H1 (cell line): Measurements from ENCODE around the gene CTTNBP2. TPM values are rescaled to one million over a fixed set of nuclear protein-coding genes. Genes with fewer than 3 reads are reported as not detected.

ENCODE experiments used
- CTCF ChIA-PET: fragments of 300-600 bp; sonication (Branson Sonifier 250); formaldehyde crosslinking; loops from one replicate; lab custom pipeline; 2021; ENCODE audit not compliant: partially characterized antibody; lab: Charles Lee
- POLR2A ChIA-PET: fragments of 300-600 bp; sonication (Branson Sonifier 250); formaldehyde crosslinking; loops from one replicate; lab custom pipeline; 2021; ENCODE audit warnings: inconsistent platforms; ENCODE audit not compliant: partially characterized antibody; lab: Charles Lee
- DNase-seq, 2 experiments: peaks; one replicate each; pipeline versions ENCODE4 v3.0.0 to v3.0.0-alpha.2; 2010 to 2022; ENCODE audit warnings: low spot score in 2 of 2, low read depth in 1 of 2, mixed read lengths in 1 of 2
- FAIRE-seq: peaks from 2 replicates; lab custom pipeline; 2011; peaks lifted over from hg19 to GRCh38; lab: Jason Lieb, UNC
- H2AFZ ChIP-seq: 2 replicates; pipeline ENCODE4 v1.8.1; 2012; ENCODE audit warnings: low read length, inconsistent platforms
- H2AK5ac ChIP-seq: 2 replicates; pipeline ENCODE4 v1.6.1; 2013; ENCODE audit warnings: low read depth, low read length
- H2BK120ac ChIP-seq: replicated peaks from 2 replicates; pipeline ENCODE3; 2013; ENCODE audit warnings: low read depth, low read length, inconsistent platforms
- H2BK12ac ChIP-seq: 2 replicates; pipeline ENCODE4 v1.6.1; 2013; ENCODE audit warnings: low read depth, low read length
- H2BK15ac ChIP-seq: 2 replicates; pipeline ENCODE4 v1.6.1; 2013; ENCODE audit warnings: low read length
- H2BK20ac ChIP-seq: 2 replicates; pipeline ENCODE4 v1.6.1; 2013; ENCODE audit warnings: low read length
- H2BK5ac ChIP-seq: 2 replicates; pipeline ENCODE4 v1.6.1; 2013; ENCODE audit warnings: low read depth, low read length
- H3K14ac ChIP-seq: 2 replicates; pipeline ENCODE4 v1.6.1; 2013; ENCODE audit warnings: inconsistent platforms; ENCODE audit not compliant: insufficient read length
- H3K18ac ChIP-seq: 2 replicates; pipeline ENCODE4 v1.6.1; 2013; ENCODE audit warnings: low read length; ENCODE audit errors: extremely low read depth
- H3K23ac ChIP-seq: 2 replicates; pipeline ENCODE4 v1.6.1; 2013; ENCODE audit warnings: inconsistent platforms; ENCODE audit not compliant: insufficient read length
- H3K23me2 ChIP-seq: 2 replicates; pipeline ENCODE4 v1.6.1; 2013; ENCODE audit warnings: low read depth, low read length
- H3K27ac ChIP-seq: 2 replicates; pipeline ENCODE4 v1.6.1; 2011; ENCODE audit warnings: low read depth, low read length, inconsistent platforms
- H3K27me3 ChIP-seq, 4 experiments: replicated peaks in 1 of 4; 1 replicate in 1 of 4; 2 replicates in 3 of 4; pipeline versions ENCODE4 v1.6.1 to v1.8.1; 2011 to 2013; ENCODE audit warnings: low read length in 3 of 4, mild to moderate bottlenecking in 3 of 4, inconsistent platforms in 2 of 4, mixed read lengths in 2 of 4, moderate library complexity in 1 of 4; ENCODE audit not compliant: control insufficient read depth in 3 of 4, insufficient read depth in 3 of 4; ENCODE audit errors: extremely low read depth in 1 of 4
- H3K36me3 ChIP-seq, 4 experiments: 2 replicates each; pipeline versions ENCODE4 v1.6.1 to v1.8.1; 2011 to 2013; ENCODE audit warnings: mild to moderate bottlenecking in 4 of 4, low read length in 3 of 4, moderate library complexity in 2 of 4, control low read depth in 1 of 4, inconsistent platforms in 1 of 4; ENCODE audit not compliant: insufficient read depth in 4 of 4, control insufficient read depth in 2 of 4
- H3K4ac ChIP-seq: replicated peaks from 2 replicates; pipeline ENCODE3; 2013; ENCODE audit warnings: low read length, low read depth, mixed read lengths, inconsistent platforms; ENCODE audit not compliant: insufficient read length
- H3K4me1 ChIP-seq, 4 experiments: replicated peaks in 1 of 4; 1 replicate in 1 of 4; 2 replicates in 3 of 4; pipeline versions ENCODE4 v1.6.1 to v1.8.1; 2011 to 2013; ENCODE audit warnings: low read length in 3 of 4, inconsistent platforms in 2 of 4, mixed read lengths in 1 of 4; ENCODE audit not compliant: insufficient read depth in 4 of 4, control insufficient read depth in 3 of 4
- H3K4me2 ChIP-seq, 2 experiments: 2 replicates each; pipeline versions ENCODE4 v1.6.1 to v1.8.1; 2011 to 2013; ENCODE audit warnings: low read depth in 2 of 2, low read length in 2 of 2, control low read depth in 1 of 2, inconsistent platforms in 1 of 2, mild to moderate bottlenecking in 1 of 2; ENCODE audit not compliant: insufficient read depth in 1 of 2
- H3K4me3 ChIP-seq, 4 experiments: fragments of 200-600, 300-600 bp in 1 of 4; sonication (generic), shearing (Covaris generic), sonication (Bioruptor Twin) in 1 of 4; 2 replicates each; pipeline versions ENCODE4 v1.5.1 to v1.8.1; 2011 to 2016; ENCODE audit warnings: low read length in 4 of 4, low read depth in 3 of 4, control low read depth in 2 of 4, inconsistent platforms in 2 of 4, mild to moderate bottlenecking in 2 of 4, mixed read lengths in 1 of 4, moderate library complexity in 1 of 4; ENCODE audit not compliant: insufficient read depth in 2 of 4; ENCODE audit errors: extremely low read depth in 1 of 4
- H3K56ac ChIP-seq: replicated peaks from 2 replicates; pipeline ENCODE3; 2013; ENCODE audit warnings: low read depth, mild to moderate bottlenecking, mixed read lengths, low read length, inconsistent platforms; ENCODE audit not compliant: insufficient read length
- H3K79me1 ChIP-seq: 2 replicates; pipeline ENCODE4 v1.6.1; 2013; ENCODE audit warnings: low read depth, low read length, control low read depth
- H3K79me2 ChIP-seq, 2 experiments: 2 replicates each; pipeline versions ENCODE4 v1.6.1 to v1.8.1; 2012 to 2013; ENCODE audit warnings: low read length in 2 of 2, mild to moderate bottlenecking in 2 of 2, inconsistent platforms in 1 of 2; ENCODE audit not compliant: insufficient read depth in 2 of 2, control insufficient read depth in 1 of 2
- H3K9ac ChIP-seq, 4 experiments: replicated peaks in 1 of 4; 1 replicate in 1 of 4; 2 replicates in 3 of 4; pipeline versions ENCODE4 v1.6.1 to v1.8.1; 2011 to 2013; ENCODE audit warnings: low read depth in 3 of 4, low read length in 3 of 4, control low read depth in 2 of 4, mild to moderate bottlenecking in 2 of 4, moderate library complexity in 2 of 4, inconsistent platforms in 1 of 4; ENCODE audit errors: extremely low read depth in 1 of 4
- H3K9me3 ChIP-seq, 2 experiments: 2 replicates each; pipeline versions ENCODE4 v1.6.1 to v1.8.1; 2012 to 2013; ENCODE audit warnings: mild to moderate bottlenecking in 2 of 2, moderate library complexity in 2 of 2, control low read depth in 1 of 2, inconsistent platforms in 1 of 2, low read depth in 1 of 2, low read length in 1 of 2, mixed read lengths in 1 of 2; ENCODE audit not compliant: insufficient read depth in 2 of 2
- H4K20me1 ChIP-seq, 2 experiments: replicated peaks in 1 of 2; 2 replicates each; pipeline versions ENCODE3 to v1.8.1; 2011 to 2013; ENCODE audit warnings: inconsistent platforms in 2 of 2, low read length in 2 of 2, mild to moderate bottlenecking in 1 of 2; ENCODE audit not compliant: insufficient read depth in 2 of 2, control insufficient read depth in 1 of 2
- H4K5ac ChIP-seq: 2 replicates; pipeline ENCODE4 v1.6.1; 2013; ENCODE audit warnings: low read length, low read depth, mixed read lengths, inconsistent platforms; ENCODE audit not compliant: insufficient read length
- H4K8ac ChIP-seq: 2 replicates; pipeline ENCODE4 v1.8.0; 2013; ENCODE audit warnings: mild to moderate bottlenecking, moderate library complexity, low read length, inconsistent platforms; ENCODE audit not compliant: insufficient read depth; ENCODE audit errors: extremely low read depth
- H4K91ac ChIP-seq: replicated peaks from 2 replicates; pipeline ENCODE3; 2013; ENCODE audit warnings: low read length, mixed read lengths, inconsistent platforms; ENCODE audit not compliant: insufficient read length
- HDAC6 ChIP-seq: IDR thresholded peaks from one replicate; pipeline ENCODE4 v1.7.1; 2012; ENCODE audit warnings: low read depth, mild to moderate bottlenecking, inconsistent platforms, low read length, moderate library complexity
- MAFK ChIP-seq: IDR thresholded peaks from 2 replicates; pipeline ENCODE4 v1.6.1; 2012; ENCODE audit warnings: low read depth, mild to moderate bottlenecking, improper control_type of control experiment, low read length
- SUZ12 ChIP-seq: fragments of 200-600 bp; sonication (generic); IDR thresholded peaks from 2 replicates; pipeline ENCODE4 v1.6.1; 2012; ENCODE audit warnings: mild to moderate bottlenecking, inconsistent platforms, low read length, moderate library complexity, mixed read lengths
- WGBS, 2 experiments: shearing (Covaris generic) in 1 of 2; methylation state at CpG; one replicate each; pipeline versions ENCODE4 v1.1.6 to v1.1.7; 2013 to 2015; ENCODE audit warnings: low lambda C conversion rate in 2 of 2, mixed read lengths in 2 of 2, inconsistent platforms in 1 of 2, low coverage in 1 of 2, missing lambda C conversion rate in 1 of 2; ENCODE audit not compliant: insufficient replicate concordance in 2 of 2, insufficient coverage in 1 of 2, insufficient read length in 1 of 2; ENCODE audit errors: extremely low coverage in 1 of 2, missing lambda C conversion rate in 1 of 2; 5-methylcytosine and 5-hydroxymethylcytosine counted together
- polyA plus RNA-seq, 7 experiments: library from polyadenylated mRNA; depleted of rRNA in 3 of 7; stranded (reverse) in 5 of 7; unstranded in 2 of 7; fragments of >200 nt in 5 of 7; fragments of 200-250 nt in 2 of 7; gene quantifications; 1 replicate in 5 of 7; 2 replicates in 1 of 7; 4 replicates in 1 of 7; pipeline versions ENCODE4 v1.2.1 to v1.2.3, GENCODE V29; 2011 to 2013; ENCODE audit warnings: missing spikeins in 2 of 7, mixed read lengths in 2 of 7
- total RNA-seq: library from RNA; stranded (reverse); fragmentation: NEBNext Ultra II Directional; extraction: Animal tissue kit (Norgen Biotek cat#: 25700); gene quantifications from 2 replicates; pipeline ENCODE4 v1.2.1, GENCODE V29; 2021

CTTNBP2 gene
- total and polyA plus RNA-seq, 2 of the 8 experiments (the other 6 are each of a cell fraction or from before 2014, with no cell fraction given), result 15.3 to 35.1 TPM

DNA sequence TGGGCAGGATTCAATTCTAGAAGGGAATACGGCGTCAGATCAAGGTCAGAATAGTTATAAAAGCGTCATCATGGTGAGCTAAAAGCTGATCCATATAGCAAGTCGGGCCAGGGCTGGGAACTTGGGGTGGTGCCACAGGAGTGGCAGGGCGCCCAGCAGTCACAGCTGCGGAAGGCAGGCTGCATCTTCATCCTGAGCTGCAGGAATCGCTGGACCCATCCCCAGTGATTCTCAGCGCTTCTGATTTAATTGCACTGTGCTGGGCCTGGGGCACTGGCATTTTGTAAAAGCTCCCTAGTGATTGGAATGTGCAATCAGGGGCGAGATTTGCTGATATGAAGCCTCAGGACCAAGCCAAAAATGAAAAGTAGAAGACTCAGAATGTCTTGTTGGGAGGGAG lies 135.3 kb downstream of the CTTNBP2 start:
- H2AK5ac ChIP-seq, result no peak overlapping the region
- no peak overlapping the region for H2BK15ac ChIP-seq
- 90% methylated on average over 9 of the region's 9 CpGs; no CpG with 5 or more reads in 1 of the 2 experiments for WGBS, 2 experiments
- no peak for DNase-seq
- H3K79me2 ChIP-seq, result no peaks in the 10 kb centered on the region
- no peak overlapping the region for H3K56ac ChIP-seq
- no peaks in the 10 kb centered on the region; the same call in 1 of the 2 replicates for H3K79me1 ChIP-seq
- POLR2A ChIA-PET, result no interaction called here
- H3K4me3 ChIP-seq, result no peak overlapping the region
- no peak overlapping the region for H4K8ac ChIP-seq
- H3K23ac ChIP-seq, result no peak overlapping the region
- H3K23me2 ChIP-seq, result no peaks in the 10 kb centered on the region
- H3K36me3 ChIP-seq, result peaks cover 10 to 44% (median 32%) of the 10 kb centered on the region in 4 experiments
- H2BK12ac ChIP-seq, result no peak overlapping the region
- H3K4me1 ChIP-seq, result no peaks in the 10 kb centered on the region
- FAIRE-seq, result no peak
- no peak overlapping the region for H2AFZ ChIP-seq
- no peak overlapping the region for H3K14ac ChIP-seq
- no peak overlapping the region for H3K4me2 ChIP-seq
- no peak overlapping the region for H4K91ac ChIP-seq
- CTCF ChIA-PET, result interaction anchor here (0.8 to 1.5 kb wide), 3 partner anchors 21 to 367 kb away, joined by 3 to 6 read pairs (median 3); no protein-coding TSS in a partner anchor
- H3K9ac ChIP-seq, result no peak overlapping the region
- H2BK120ac ChIP-seq, result no peak overlapping the region
- H3K27ac ChIP-seq, result no peak overlapping the region
- H3K9me3 ChIP-seq, result no peaks in the 10 kb centered on the region
- H3K18ac ChIP-seq, result no peak overlapping the region
- H4K5ac ChIP-seq, result no peak overlapping the region
- H2BK5ac ChIP-seq, result no peak overlapping the region
- no peaks in the 10 kb centered on the region for H4K20me1 ChIP-seq
- no peak overlapping the region for H3K4ac ChIP-seq
- H2BK20ac ChIP-seq, result no peak overlapping the region
- H3K27me3 ChIP-seq, result no peaks in the 10 kb centered on the region
- TF ChIP-seq MAFK, result no peak
- TF ChIP-seq HDAC6, result no peak
- no peak for TF ChIP-seq SUZ12
